ENCODE measurements around the gene TBC1D4.
A peak's percentile ranks its signal among the peaks of the same experiment; 100 is the strongest.

The TBC1D4 gene

DNA sequence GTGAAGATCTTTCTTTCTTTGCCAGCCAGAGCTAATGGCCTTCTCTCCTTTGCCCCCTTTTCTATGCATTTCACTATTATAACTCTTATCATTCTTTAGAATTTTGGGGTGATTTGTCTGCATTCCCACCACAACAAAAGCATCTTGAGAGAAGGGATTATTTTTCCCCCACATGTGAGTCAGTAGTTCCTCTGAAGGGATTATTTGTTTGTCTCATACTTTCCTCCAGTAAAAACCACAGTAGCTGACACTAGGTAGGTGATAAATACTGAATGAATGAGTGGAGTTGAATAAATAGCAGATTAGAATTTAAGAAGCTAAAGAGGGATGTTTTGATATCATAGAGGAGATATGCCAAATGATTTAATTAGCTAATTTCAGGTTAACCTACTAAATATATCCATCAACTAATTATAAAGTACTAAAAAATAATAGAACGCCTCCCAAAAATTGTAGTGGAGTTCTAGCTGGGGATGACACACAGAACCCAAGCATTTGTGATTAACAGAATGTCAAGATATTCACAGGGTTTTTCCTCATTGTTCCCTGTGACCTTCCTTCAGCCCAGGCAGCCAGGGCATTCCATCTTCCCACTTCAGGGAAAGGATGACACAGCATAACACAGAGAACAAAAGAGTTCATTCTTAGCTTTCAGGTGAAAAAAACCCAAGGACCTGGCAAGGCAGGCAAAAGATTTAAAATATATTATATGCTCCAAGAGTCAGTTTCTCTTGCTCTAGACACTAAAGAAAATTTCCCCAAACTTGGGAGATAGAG is 3.5 kb upstream of the TBC1D4 start:
- FAIRE-seq, result no peak

DNA sequence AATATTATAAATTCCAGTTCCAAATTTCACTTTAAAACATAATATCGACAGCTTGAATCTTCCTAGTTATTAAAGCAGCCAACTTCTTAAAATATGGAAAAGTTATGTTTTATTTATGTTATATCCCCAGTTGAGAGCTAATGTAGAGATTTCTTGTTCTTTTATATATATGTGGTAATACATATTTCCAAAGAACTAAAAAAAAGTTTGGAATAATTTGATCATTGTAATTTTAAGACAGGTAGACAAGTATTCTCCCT is 781 bp upstream of the TBC1D4 start:
- peak; percentile 27 for FAIRE-seq

DNA sequence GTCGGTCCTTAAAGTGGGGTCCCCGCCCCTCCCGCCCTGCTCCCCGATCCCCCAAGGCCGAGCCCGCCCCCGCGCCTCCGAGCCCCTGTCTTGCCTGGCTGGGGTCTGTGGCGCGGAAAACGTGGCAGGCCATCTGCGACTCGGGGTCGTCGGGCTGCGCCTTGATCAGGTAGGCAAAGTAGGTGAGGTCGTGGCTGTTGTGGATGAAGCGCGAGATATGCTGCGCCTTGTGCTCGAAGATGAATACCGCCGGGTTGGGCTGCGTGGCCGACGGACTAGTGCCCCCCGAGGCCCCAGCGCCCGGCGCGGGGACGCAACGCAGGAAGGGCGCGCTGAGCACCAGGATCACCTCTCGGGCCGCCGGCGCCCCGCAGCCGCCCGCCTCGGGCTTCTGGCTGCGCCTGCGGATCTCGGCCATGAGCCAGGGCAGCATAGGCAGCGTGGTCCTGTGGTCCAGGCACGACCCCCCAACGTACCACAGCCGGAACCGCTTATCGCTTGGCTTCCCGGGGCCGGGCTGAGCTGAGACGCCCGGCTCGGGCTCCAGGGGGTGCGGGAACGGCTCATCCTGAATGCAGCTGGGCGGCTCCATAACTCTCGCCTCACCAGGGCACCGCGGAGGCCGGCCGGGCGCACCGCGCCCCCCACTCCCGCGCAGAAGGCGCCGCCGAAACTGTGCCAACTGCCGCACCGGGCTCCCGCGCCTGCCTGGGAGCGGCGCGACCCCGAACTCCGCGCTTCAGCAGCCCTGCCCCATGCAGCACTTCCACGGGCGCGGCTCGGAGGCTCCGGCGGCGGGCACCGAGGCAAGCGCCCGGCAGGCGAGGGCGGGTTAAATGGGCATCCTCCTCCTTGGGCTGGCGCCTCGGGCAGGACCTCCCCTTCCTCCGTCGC is 546 bp downstream of the TBC1D4 start:
- FAIRE-seq, result no peak

DNA sequence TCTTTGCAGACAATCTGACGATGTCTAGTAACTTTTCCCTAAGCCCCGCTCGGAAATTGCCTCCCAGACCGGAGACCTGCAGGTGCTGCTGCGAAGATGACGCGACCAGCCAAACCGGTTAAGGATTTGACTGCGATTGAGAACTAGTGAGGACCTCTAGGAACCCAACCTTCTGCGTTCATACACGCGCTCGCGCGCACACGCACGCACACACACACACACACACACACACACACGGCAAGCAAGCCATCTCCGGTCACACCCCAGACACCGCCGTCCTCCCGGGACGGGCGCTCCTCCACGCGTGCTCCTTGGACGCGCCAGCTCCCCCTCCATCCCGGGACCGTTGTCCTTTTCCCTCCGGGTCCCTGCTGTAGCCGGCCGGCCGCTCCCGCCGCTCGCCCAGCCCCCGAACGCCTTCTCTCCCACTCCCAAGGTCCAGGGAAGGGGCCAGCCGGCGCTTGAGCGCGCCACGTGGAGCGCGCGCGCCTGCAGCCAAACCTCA is 1.2 kb downstream of the TBC1D4 start:
- no peak for FAIRE-seq

DNA sequence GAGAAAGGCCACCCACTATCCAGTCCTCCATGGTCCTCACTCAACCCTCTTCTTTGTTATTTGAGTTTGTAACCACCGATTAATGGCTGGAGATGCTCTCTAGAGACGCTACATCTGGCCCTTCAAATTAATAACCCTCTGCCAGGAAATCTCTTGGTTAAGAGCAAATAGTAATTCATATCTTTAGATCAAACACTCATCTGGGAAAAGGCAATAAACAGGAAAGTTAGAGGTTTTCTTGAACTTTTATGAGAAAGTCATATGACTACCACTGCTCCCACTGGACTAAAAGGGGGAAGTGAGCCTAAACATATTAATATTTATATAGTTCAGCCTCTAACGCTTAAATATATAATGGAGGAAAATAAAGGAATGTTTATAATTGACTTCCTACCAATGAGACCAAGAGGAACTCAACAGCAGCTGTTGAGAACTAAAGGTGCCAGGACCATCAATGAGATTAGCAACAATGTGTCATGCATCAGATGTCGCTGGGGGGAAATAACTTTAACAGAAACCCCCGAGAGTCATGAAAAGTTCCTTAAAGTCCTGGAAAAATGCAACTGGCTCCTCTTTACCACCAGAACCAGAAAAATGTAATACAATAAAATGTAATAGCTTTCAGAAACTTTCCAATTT is 2.7 kb downstream of the TBC1D4 start:
- no peak for FAIRE-seq

DNA sequence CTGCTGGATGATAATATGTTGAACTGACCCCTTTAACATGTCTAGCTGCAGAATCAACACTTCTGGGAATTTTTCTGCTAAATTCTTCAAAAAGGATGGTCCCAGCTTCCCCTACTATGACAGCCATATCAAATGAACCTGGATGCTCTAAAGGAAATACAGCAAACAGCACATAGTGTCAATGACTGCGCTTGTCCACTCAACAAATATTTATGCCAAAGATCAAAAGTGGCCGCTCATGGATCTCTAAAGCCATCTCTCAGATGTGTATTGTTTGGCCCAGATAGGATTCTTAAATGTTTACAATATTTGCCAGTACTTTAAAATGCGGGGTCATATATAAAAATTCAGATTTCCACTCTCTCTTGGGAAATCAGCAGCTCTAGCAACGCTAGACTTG is 3.3 kb downstream of the TBC1D4 start:
- FAIRE-seq, result no peak

DNA sequence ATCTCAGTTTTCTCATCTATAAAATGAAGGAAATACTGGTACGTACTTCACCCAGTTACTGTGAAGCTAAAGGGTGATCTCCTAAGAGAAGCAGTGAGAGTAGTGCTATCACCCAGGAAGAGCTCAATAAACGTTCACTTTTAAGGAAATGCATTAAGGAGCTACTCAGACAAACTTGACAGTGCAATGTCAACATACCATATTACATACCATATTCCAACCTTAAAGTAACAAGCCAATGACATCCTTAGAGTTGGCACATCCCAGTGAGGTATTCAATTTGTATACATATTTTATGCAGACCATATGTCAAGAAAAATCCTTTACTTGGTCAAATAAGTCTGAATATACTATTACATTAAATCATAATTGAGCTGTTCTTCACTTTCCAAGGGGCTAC is 7.0 kb downstream of the TBC1D4 start:
- FAIRE-seq, result no peak

DNA sequence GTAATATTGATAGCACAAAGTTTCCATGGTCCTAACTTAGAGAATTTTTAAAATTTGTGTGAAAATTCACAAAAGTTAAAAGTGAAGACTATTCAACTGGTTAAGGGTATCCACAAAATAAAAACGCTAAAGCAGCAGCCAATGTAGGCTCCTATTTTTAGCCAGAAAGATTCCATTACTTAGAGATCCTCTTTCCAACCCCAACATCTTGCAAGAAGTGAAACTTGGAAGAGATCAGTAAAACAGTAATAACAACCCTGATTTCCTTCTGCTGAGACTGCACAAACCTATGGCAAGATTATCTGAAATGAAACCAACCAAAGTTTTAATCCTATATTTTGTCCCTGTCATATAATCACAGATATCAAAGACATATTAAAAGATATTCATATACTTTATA is 8.5 kb downstream of the TBC1D4 start:
- peak; percentile 33 for FAIRE-seq

DNA sequence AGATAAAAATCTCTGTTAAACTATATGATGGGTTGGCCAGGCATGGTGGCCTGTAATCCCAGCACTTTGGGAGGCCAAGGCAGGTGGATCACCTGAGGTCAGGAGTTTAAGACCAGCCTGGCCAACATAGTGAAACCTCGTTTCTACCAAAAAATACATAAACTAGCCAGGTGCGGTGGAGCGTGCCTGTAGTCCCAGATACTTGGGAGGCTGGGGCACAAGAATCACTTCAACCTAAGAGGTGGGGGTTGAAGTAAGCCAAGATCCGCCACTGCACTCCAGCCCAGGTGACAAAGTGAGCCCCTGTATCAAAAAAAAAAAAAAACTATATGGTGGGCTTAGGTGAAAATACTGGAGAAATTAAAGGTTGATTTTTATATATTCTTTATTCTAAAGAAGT is 11.3 kb downstream of the TBC1D4 start:
- FAIRE-seq, result no peak

DNA sequence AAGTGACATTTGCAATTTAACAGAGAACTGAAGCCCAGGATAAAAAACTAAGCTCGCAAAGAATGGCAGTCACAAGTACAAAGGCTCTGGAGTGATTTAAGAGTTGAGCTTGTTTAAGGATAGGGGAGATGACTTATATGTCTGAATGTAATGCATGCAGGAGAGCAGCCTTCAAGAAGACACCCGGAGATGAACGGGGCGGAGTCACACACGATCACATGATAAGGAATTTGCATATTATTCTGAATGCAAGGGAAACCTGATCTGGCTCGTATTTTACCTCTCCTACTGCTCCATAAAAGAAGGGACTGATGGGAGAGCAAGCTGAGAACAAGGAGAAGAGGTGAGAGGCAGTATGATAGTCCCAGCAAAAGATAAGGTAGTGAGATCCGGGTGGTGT is 12.9 kb downstream of the TBC1D4 start:
- FAIRE-seq, result no peak

DNA sequence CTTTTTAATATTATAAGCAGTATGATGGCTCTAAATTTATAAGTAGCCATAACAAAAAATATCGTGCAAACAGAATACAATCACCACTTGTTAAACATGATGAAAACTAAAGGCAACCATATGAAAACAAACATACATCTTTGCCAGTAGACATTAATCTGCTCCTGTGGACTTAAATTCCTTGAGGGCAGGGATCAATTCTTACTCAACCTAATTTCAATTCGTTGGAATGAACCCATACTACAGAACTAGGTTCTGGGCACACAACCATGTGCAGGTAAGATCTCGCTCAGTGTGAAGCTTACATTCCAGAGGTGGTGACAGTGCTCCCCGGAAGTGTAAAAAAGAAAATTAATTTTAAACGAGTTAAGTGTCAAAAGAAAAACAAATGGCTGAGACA is 13.4 kb downstream of the TBC1D4 start:
- FAIRE-seq, result peak; percentile 21

DNA sequence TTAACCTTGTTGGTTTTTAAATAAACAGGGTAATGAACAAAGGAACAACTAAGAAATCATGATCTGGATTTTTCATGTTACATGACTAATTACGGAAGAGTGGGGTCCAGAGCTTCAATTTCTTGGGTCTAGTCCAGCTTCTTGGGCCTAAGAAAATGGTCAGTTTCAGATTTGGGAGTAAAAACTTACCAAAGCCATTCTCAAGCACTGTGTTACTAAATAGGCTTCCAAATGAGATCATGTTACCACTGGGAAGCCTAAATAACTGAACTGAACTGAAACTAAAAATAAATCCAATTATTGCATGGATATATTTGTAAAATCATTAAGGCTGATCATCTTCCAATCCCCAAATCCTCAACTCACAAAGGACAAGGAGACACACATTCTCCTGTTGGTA is 13.9 kb downstream of the TBC1D4 start:
- peak; percentile 24 for FAIRE-seq

DNA sequence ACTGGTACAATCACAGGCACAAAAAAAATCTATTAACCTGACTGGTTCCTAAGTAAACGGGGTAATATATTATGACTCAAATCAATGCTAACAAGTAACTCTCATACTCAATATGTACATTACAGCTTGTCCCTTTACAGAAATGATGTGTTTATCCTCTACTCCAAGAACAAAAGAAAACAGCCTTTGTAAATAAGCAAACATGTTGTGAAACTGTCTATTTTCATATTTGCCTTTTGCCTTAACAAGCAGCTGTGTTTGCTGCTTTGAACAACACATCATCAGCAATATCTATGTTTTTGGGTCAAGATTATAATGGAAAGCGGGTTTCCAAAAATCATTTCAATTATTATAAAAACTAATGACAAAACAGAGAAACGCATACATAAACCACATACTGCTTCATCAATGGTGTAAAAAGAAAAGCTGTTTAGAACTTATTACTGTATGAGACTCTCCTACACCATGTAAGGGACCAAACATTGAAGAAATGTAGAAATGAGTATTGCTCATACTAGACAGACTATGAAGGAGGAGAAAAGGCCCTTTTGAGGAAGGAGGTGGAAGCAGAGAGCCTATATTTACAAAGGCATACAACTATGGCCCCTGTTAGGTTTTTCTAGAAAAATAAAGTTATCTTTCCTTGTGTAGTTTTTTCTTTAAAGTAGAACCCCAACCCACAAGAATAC is 14.8 kb downstream of the TBC1D4 start:
- FAIRE-seq, result no peak

DNA sequence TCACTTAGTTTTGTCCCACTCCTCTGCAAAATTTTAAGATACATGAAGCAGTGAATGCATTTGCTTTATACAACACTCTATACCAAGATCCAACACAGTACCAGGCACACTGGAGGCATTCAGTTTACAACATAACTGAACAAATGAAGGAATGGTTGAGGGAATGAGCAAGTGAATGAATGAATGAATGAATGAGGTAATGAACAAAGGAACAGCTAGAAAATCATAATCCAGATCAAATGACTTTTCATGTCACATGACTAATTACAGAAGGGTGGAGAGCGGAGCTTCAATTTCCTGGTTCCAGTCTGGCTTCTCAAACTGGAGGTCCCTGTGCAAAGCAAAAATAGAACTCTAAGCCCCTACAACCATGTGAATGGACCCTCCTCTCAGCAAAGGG is 16.7 kb downstream of the TBC1D4 start:
- FAIRE-seq, result no peak

DNA sequence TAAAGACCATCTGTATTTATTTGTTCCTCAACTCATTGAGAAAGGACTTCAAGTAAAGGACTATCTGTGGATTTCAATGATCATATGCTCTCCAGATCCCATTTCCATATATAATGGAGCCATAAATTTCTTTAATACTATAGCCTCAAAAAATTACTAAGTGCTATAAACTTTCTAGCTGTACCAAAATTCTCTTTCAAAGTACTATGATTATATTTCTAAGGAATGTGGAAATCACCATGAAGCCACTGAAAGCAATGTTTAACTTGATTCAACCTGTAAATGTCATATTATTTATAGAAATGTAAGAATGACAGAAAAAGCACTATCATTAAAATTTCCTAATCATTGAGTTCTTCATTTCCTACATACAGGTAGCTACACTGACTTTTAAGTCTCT is 20.7 kb downstream of the TBC1D4 start:
- FAIRE-seq, result peak; percentile 9

DNA sequence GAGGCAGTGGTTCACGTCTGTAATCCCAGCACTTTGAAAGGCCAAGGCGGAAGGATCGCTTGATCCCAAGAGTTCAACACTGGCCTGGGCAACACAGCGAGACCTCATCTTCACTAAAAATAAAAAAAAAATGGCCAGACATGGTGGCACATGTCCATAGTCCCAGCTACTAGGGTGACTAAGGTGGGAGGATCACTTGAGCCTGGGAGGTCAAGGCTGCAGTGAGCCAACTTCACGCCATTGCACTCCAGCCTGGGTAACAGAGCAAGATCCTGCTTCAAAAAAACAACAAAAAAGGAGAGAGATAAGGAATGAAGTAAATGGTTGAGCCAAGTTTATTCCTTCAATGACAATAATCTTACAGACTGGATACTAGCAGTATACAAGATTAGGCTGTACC is 21.3 kb downstream of the TBC1D4 start:
- FAIRE-seq, result no peak

DNA sequence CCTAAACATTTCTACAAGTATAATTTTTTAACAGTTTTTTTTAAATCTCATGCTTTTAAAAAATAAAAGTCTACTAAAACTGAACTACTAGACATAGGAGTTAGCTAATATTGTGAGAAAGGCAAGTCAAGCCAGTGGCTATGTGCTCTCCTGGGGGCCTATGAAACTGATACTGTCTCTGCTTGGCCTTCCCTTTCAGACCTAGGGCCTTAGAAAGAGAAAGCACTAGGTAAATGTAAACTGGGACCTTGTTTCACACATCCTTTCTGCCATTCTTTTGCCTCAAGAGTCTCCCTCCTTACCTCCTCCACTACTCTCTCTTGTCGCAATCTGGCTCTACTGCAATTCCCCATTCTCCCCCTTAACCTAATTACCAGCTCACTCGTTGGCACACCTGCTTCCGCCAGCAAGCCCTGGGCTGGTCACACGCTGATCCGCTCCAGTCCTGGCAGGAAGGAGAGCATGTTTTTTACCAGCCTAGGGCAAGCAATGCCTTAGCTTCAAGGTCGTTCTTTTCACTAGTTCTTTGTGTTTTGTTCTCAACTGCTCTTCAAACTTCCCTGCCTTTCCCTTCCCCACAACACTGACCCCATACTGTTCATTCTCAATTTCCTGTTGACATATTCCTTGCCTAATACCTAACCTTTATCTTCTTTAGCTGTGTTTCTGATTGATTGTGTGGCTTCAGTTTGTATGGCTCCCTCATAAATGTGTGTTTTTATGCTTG is 23.1 kb downstream of the TBC1D4 start:
- no peak for FAIRE-seq

DNA sequence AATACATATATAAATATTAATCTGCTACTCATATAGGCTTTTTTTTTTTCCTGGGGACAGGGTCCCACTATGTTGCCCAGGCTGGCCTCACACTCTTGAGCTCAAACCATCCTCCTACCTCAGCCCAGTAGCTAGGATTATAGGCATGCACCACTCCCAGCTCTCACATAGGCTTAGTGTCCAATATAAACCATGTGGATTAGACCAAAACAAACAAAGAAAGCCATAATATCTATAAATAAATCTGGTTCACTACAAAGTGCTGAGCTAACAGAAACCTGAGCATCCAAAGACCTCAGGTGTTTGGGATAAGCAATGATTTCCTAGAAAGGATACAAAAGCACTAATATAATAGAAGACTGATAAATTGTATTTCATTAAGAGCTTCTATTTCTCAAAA is 26.0 kb downstream of the TBC1D4 start:
- FAIRE-seq, result no peak

DNA sequence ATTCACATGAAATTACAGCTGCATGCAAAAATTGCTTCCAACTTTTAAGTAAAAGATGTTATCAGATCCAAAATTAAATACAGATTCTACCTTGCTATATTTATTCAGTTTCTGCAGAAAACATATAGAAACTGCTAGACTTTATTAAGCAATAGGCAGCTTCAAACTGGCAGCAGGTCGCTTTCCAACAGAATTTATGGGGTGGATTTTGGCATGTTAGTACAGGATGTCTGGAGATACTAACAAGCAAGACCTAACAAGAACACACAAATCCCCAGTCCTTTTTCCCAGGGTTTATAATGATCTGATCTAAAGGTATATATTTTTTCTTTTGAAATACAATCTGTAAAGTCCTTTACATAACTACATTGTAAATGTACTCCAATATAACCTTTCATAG is 27.5 kb downstream of the TBC1D4 start:
- no peak for FAIRE-seq

DNA sequence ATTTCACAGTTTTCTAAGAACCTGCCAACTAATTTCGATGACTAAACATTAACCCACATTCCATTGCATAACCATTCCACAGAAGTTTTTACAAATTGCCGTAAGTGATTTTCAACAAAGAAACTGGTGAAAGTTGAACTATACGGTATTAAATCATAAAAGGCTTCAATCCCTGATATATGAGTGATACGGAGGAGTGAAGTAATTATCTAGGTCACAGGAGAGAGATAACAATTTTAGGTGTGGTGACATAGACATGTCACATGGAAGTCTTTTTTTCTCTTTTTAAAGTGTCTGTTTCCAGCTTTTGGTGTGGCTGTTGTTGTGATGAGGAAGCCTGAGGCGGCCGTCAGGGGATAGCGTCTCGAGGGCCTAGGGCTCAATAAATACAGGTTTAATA is 29.4 kb downstream of the TBC1D4 start:
- no peak for FAIRE-seq

DNA sequence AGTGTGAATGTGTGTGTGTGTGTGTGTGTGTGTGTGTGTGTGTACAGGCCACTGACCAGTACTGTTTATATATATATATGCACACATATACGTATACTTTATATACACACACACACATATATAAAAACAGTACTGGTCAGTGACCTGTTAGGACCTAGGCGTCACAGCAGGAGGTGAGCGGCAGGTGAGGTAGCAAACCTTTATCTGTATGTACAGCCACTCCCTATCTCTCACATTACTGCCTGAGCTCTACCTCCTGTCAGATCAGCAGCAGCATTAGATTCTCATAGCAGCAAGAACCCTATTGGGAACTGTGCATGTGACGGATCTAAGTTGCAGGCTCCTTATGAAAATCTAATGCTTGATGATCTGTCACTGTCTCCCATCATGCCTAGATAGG is 34.5 kb downstream of the TBC1D4 start:
- no peak for FAIRE-seq

DNA sequence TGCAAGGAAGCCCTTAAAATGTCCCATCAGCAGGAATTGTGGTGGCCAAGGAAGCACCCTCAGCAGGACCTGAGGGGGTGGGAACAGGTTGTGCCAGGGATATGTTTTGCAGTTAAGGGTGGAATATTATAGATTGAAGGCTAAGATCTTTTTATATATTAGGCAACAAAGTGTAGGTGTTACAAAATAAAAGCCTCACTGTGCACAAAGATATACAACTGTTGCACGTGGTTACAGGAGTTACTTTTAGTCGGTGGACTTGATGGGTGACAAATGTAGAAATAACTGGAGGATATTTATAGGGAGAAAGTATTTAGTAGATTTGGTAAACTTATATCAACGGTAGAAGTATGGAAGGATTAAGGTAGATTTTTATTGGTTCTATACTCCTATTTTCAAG is 35.1 kb downstream of the TBC1D4 start:
- no peak for FAIRE-seq
